Erythroblast (primary cell): ENCODE measurements around the gene HLA-DMB.

ENCODE experiments used
- GATA1 ChIP-seq: IDR thresholded peaks from 2 replicates; pipeline ENCODE4 v1.6.1; 2011; ENCODE audit warnings: low read depth, mild to moderate bottlenecking, control low read depth, low read length, moderate library complexity
- POLR2A ChIP-seq: IDR thresholded peaks from 2 replicates; pipeline ENCODE4 v1.6.1; 2011; ENCODE audit warnings: mild to moderate bottlenecking, low read length

GRCh38 chr6:32949113-32949512 is 8.3 kb upstream of the HLA-DMB start:
- no peak for TF ChIP-seq POLR2A
- TF ChIP-seq GATA1, result no peak
